Astrocyte of the spinal cord (primary cell): ENCODE results near the gene PIEZO2.

ENCODE experiments used
- DNase-seq: peaks from one replicate; pipeline ENCODE4 v3.0.0; 2011; ENCODE audit warnings: low read depth, low spot score
- H3K4me3 ChIP-seq: 2 replicates; pipeline ENCODE4 v1.5.1; 2011; ENCODE audit warnings: low read depth, mild to moderate bottlenecking, low read length, moderate library complexity
- CTCF ChIP-seq: IDR thresholded peaks from 2 replicates; pipeline ENCODE4 v1.5.1; 2012; ENCODE audit warnings: low read depth, mild to moderate bottlenecking, low read length, inconsistent platforms
- in situ Hi-C: cut with HindIII; loops from 2 replicates; pipeline ENCODE4 v1.10.0; 2017; ENCODE audit warnings: low sequenced_read_pairs

The PIEZO2 gene

GRCh38 chr18:10736984-10737383, 412.4 kb downstream of the PIEZO2 start:
- TF ChIP-seq CTCF: no peak
- in situ Hi-C loops: no loop called here
- no peak overlapping the region for H3K4me3 ChIP-seq
- no peak for DNase-seq

GRCh38 chr18:10732990-10733389, 416.4 kb downstream of the PIEZO2 start:
- in situ Hi-C loops: no loop called here
- no peak for TF ChIP-seq CTCF
- no peak overlapping the region for H3K4me3 ChIP-seq
- DNase-seq: no peak

GRCh38 chr18:10727477-10727876, 421.9 kb downstream of the PIEZO2 start:
- no peak for DNase-seq

GRCh38 chr18:10726198-10727068, 422.9 kb downstream of the PIEZO2 start:
- H3K4me3 ChIP-seq: no peak overlapping the region
- in situ Hi-C loops: no loop called here
- no peak for TF ChIP-seq CTCF
- DNase-seq: no peak

More at GRCh38 chr18:10727477-10727876, 421.9 kb downstream of the PIEZO2 start:
- H3K4me3 ChIP-seq: no peak overlapping the region
- in situ Hi-C loops: no loop called here
- TF ChIP-seq CTCF: no peak

GRCh38 chr18:10724666-10725065, 424.7 kb downstream of the PIEZO2 start:
- no peak for TF ChIP-seq CTCF
- H3K4me3 ChIP-seq: no peak overlapping the region
- in situ Hi-C loops: no loop called here
- no peak for DNase-seq

GRCh38 chr18:10723496-10723895, 425.9 kb downstream of the PIEZO2 start:
- DNase-seq: no peak
- TF ChIP-seq CTCF: no peak
- no peak overlapping the region for H3K4me3 ChIP-seq
- in situ Hi-C loops: no loop called here
